ENCODE results near the gene GALNT14. TPM values are rescaled to one million over a fixed set of nuclear protein-coding genes. Genes with fewer than 3 reads are reported as not detected.

The GALNT14 gene
- total and polyA plus RNA-seq, 9 of the 15 experiments (the other 6 are each of a cell fraction or from before 2014, with no cell fraction given), result 0.11 TPM; not detected in 8

- TF ChIP-seq THRA (IDR thresholded peaks at IDR 0.05) (no peak), ATF1 (CRISPR knock-in tag; IDR thresholded peaks at IDR 0.05) (no peak), ATF1 (tag; IDR thresholded peaks at IDR 0.05) (no peak), MEF2A (IDR thresholded peaks at IDR 0.05; ENCODE audit: control insufficient read depth, low read depth, low read length) (no peak), GABPB2 (CRISPR knock-in tag; conservative IDR thresholded peaks at IDR 0.05) (no peak), ELF2 (CRISPR knock-in tag; IDR thresholded peaks at IDR 0.05) (no peak)
- TF ChIP-seq, protein P1, sequence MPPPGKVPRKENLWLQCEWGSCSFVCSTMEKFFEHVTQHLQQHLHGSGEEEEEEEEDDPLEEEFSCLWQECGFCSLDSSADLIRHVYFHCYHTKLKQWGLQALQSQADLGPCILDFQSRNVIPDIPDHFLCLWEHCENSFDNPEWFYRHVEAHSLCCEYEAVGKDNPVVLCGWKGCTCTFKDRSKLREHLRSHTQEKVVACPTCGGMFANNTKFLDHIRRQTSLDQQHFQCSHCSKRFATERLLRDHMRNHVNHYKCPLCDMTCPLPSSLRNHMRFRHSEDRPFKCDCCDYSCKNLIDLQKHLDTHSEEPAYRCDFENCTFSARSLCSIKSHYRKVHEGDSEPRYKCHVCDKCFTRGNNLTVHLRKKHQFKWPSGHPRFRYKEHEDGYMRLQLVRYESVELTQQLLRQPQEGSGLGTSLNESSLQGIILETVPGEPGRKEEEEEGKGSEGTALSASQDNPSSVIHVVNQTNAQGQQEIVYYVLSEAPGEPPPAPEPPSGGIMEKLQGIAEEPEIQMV (tag; conservative IDR thresholded peaks at IDR 0.05; ENCODE audit: low read depth), result no peak
These were observed 120.0 kb downstream of the GALNT14 start (continued) for GRCh38 chr2:31018280-31018679.

- no peaks in the 10 kb centered on the region; the same call in 1 of the 2 replicates for H4K20me1 ChIP-seq (replicated peaks; ENCODE audit: control insufficient read depth, insufficient read depth, low read length)
- no peaks in the 10 kb centered on the region for H3K9me3 ChIP-seq (replicated peaks; ENCODE audit: control insufficient read depth, insufficient read depth, low read depth, low read length)
- FAIRE-seq (no peak), DNase-seq (ENCODE audit: extremely low read depth in 1 of 4, low spot score in 3 of 4) (no peak), ATAC-seq (no peak)
- CTCF ChIA-PET (ENCODE audit: low intra/inter-chr PET ratio), result no interaction called here
- no TSS peak for BruUV-seq (replicated peaks)
- H3K4me1 ChIP-seq (replicated peaks in 1 of 2; ENCODE audit: control insufficient read depth in 2 of 2, insufficient read depth in 2 of 2, low read length in 2 of 2), result no peaks in the 10 kb centered on the region
- H3K9me1 ChIP-seq (ENCODE audit: control insufficient read depth, insufficient read depth, low read length), result no peaks in the 10 kb centered on the region
- H3K36me3 ChIP-seq (ENCODE audit: control insufficient read depth, insufficient read depth, low read length), result no peaks in the 10 kb centered on the region
- H3K9ac ChIP-seq (ENCODE audit: insufficient read depth in 1 of 2, low read depth in 2 of 2, low read length in 2 of 2), result no peak overlapping the region
- no peak overlapping the region for H3K4me3 ChIP-seq
- in situ Hi-C loops (cut with MboI), result no loop called here
- H3K27me3 ChIP-seq (ENCODE audit: control insufficient read depth in 2 of 2, insufficient read depth in 2 of 2, low read length in 2 of 2), result peaks cover 0 to 13% of the 10 kb centered on the region in 2 experiments; a peak in 1 of 5 replicates
- no peaks in the 10 kb centered on the region for H3K79me2 ChIP-seq (ENCODE audit: control insufficient read depth, insufficient read depth, low read length)
- no peak overlapping the region for H3K27ac ChIP-seq (ENCODE audit: extremely low read depth, low read depth, low read length)
- POLR2A ChIA-PET, result no interaction called here
- no peak overlapping the region for H3K4me2 ChIP-seq (ENCODE audit: insufficient read depth, low read length)
- WGBS (ENCODE audit: insufficient coverage, low coverage, missing lambda C conversion rate), result 2% methylated on average over 5 of the region's 5 CpGs
- intact Hi-C loops (cut with micrococcal nuclease), result no loop called here
- no peak overlapping the region for H2AFZ ChIP-seq (ENCODE audit: low read depth, low read length)
- TF ChIP-seq, protein P2, sequence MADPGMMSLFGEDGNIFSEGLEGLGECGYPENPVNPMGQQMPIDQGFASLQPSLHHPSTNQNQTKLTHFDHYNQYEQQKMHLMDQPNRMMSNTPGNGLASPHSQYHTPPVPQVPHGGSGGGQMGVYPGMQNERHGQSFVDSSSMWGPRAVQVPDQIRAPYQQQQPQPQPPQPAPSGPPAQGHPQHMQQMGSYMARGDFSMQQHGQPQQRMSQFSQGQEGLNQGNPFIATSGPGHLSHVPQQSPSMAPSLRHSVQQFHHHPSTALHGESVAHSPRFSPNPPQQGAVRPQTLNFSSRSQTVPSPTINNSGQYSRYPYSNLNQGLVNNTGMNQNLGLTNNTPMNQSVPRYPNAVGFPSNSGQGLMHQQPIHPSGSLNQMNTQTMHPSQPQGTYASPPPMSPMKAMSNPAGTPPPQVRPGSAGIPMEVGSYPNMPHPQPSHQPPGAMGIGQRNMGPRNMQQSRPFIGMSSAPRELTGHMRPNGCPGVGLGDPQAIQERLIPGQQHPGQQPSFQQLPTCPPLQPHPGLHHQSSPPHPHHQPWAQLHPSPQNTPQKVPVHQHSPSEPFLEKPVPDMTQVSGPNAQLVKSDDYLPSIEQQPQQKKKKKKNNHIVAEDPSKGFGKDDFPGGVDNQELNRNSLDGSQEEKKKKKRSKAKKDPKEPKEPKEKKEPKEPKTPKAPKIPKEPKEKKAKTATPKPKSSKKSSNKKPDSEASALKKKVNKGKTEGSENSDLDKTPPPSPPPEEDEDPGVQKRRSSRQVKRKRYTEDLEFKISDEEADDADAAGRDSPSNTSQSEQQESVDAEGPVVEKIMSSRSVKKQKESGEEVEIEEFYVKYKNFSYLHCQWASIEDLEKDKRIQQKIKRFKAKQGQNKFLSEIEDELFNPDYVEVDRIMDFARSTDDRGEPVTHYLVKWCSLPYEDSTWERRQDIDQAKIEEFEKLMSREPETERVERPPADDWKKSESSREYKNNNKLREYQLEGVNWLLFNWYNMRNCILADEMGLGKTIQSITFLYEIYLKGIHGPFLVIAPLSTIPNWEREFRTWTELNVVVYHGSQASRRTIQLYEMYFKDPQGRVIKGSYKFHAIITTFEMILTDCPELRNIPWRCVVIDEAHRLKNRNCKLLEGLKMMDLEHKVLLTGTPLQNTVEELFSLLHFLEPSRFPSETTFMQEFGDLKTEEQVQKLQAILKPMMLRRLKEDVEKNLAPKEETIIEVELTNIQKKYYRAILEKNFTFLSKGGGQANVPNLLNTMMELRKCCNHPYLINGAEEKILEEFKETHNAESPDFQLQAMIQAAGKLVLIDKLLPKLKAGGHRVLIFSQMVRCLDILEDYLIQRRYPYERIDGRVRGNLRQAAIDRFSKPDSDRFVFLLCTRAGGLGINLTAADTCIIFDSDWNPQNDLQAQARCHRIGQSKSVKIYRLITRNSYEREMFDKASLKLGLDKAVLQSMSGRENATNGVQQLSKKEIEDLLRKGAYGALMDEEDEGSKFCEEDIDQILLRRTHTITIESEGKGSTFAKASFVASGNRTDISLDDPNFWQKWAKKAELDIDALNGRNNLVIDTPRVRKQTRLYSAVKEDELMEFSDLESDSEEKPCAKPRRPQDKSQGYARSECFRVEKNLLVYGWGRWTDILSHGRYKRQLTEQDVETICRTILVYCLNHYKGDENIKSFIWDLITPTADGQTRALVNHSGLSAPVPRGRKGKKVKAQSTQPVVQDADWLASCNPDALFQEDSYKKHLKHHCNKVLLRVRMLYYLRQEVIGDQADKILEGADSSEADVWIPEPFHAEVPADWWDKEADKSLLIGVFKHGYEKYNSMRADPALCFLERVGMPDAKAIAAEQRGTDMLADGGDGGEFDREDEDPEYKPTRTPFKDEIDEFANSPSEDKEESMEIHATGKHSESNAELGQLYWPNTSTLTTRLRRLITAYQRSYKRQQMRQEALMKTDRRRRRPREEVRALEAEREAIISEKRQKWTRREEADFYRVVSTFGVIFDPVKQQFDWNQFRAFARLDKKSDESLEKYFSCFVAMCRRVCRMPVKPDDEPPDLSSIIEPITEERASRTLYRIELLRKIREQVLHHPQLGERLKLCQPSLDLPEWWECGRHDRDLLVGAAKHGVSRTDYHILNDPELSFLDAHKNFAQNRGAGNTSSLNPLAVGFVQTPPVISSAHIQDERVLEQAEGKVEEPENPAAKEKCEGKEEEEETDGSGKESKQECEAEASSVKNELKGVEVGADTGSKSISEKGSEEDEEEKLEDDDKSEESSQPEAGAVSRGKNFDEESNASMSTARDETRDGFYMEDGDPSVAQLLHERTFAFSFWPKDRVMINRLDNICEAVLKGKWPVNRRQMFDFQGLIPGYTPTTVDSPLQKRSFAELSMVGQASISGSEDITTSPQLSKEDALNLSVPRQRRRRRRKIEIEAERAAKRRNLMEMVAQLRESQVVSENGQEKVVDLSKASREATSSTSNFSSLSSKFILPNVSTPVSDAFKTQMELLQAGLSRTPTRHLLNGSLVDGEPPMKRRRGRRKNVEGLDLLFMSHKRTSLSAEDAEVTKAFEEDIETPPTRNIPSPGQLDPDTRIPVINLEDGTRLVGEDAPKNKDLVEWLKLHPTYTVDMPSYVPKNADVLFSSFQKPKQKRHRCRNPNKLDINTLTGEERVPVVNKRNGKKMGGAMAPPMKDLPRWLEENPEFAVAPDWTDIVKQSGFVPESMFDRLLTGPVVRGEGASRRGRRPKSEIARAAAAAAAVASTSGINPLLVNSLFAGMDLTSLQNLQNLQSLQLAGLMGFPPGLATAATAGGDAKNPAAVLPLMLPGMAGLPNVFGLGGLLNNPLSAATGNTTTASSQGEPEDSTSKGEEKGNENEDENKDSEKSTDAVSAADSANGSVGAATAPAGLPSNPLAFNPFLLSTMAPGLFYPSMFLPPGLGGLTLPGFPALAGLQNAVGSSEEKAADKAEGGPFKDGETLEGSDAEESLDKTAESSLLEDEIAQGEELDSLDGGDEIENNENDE (IDR thresholded peaks at IDR 0.05; ENCODE audit: low read depth, low read length), result no peak
These were observed 121.6 kb downstream of the GALNT14 start for GRCh38 chr2:31016648-31017047.
